SKM-1 treated with dmso at 0.1 percent for 144 hours (cell line): ENCODE data around the gene MAP2K6.
A peak's percentile ranks its signal among the peaks of the same experiment; 100 is the strongest.

Source experiments
- DNase-seq: peaks from one replicate; lab custom pipeline; 2025; ENCODE audit not compliant: unreplicated experiment; lab: John Stamatoyannopoulos, UW

The MAP2K6 gene

DNA sequence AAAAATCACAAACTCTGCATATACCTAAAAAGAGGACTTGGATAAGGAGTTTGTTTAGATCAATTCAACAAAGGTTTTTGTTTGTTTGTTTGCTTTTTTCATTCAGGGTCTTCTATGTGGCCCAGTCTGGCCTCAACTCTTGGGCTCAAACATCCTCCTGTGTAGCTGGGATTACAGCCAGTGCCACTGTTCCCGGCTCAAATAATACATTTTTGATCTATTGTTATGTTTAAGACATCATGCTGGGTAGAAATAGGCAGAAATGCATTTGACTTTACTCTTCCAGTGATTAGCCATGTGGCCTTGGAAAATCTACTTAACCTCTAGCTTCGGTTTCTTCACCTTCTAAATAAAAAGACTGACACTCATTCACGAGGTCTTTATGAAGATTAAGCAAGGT lies 11.5 kb downstream of the MAP2K6 start:
- DNase-seq, result no peak

DNA sequence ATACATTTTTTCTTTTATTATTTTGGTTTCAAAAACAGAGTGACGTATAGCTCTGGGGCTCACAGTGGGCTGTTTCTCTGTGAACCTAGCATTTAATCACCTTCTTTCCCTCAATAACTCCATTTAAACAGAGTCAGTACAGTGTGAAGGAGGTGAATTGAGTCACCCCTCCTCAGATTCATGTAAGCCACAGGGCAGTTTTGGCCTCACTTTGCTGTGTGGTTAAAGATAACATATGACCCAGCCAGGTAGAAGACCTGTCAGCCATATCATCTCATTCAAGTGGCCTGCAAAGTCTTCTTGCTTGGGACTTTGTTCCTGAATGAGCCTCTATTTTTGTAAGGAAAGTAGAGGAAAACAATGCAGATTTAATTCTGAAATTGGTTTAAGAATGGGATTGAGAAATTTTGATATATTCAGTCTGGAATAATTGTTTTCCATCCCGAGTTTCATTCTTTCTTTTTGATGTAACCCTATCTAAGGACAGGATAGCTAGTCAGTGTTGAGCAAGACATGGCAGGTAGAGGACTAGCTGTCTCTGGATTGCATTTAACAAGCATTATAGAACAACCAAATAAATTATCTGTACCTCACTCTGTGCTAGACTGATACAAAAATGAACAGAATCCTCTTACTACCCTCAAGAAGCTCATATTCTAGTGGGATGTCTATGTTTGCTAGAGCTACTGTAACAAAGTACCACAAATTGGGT lies 13.1 kb downstream of the MAP2K6 start:
- no peak for DNase-seq

DNA sequence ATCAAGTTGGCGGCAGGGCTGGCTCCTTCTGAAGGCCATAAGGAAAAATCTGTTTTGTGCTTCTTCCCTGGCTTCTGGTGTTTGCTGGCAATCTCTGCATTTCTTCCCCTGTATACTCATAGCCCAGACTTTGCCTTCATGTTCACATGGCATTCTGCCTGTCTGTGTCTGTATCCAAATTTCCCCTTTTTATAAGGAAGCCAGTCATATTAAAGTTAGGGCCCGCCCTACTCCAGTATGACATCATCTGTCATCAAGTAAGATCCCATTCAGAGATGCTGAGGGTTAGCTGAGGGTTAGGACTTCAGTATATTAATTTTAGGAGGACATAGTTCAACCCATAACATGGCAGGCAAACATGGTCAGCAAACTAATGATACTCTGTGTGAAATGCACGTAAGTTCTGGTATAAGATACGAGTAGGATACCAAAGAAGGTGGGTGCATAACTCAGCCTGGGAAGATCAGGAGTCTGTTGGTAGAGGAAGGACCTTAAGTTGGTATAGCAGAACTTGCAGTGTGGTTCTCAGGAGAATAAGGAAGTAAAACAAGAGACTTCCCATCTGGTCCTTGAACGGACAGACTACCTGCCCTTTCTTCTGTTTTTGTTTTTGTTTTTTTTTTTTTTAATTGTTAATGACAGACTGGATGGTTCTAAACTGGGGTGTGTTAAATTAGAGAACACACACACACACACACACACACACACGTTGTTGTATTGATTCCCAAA lies 13.9 kb downstream of the MAP2K6 start:
- peak; percentile 54 for DNase-seq

DNA sequence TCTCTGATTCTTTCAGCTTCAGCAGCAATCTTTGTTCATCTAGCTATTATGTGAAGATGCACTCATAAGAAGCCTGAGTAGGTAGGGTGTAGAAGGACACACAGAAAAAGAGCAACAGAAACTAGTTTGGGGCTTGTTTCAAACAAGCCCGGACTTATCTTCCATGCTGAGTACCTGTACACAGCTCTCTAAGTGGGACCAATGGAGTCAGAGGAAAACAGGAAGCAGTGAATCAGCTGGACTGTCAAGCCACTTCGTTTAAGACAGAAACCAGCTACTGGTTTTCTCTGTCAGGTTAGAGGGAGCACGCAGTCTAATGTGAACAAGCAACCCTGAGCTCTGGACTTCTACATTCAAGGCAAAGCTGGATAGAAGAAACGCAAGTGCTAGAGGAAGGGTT lies 16.0 kb downstream of the MAP2K6 start:
- no peak for DNase-seq

DNA sequence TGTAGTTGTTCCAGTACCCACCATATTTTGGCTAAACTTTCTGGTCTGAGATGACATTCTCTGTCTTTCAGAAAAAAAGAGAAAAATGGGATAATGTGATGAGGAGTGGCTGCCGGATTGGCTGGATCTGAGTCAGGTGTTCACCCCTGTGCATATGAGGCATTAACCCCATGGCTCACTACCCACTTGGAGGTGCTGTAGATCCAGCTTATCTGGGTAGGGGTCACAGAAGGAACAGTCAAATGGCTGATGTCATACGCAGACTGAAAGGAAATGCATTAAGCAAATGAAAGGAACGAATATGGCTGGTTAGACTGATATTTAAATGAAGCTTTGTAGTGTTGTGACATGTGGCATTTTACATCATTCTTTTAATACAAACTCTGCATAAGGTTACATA lies 17.3 kb downstream of the MAP2K6 start:
- DNase-seq, result no peak

DNA sequence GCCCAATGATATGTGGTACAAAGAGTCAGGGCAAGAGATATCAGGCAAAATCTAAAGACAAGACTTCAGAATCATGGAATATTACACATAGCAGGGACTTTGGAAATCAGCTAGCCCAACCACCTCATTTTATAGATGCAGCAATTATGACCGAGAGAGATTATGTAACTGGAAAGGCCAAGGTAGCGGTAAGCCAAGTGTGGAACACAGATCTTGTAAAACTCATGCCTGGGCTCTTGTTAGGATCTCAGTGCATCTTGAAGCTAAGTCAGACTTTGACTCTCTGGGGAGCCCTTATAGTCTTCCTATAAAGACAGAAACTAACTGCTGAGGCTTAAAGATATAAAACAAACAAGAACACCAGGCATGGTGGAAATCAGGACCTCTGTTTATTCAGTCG lies 18.6 kb downstream of the MAP2K6 start:
- DNase-seq, result no peak

DNA sequence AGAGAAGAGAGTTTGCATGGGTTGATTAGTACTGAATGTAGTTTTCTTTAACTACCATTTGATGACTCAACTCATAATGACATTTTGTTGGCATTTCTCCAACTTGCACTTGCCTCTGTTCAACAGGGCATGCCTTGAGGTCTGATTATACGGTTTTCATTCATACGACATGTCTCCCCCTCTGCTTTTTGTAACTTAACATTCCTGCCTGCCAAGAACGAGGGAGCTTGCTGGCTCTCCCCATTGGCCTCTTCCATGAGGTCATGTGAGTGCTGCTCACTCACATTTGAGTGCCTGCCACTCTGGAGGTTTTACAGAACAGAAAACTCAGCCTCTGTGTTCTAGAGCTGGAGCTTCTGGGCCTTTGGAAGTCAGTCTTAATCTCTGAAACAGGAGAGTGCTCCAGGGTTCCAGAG lies 19.7 kb downstream of the MAP2K6 start:
- DNase-seq, result no peak

DNA sequence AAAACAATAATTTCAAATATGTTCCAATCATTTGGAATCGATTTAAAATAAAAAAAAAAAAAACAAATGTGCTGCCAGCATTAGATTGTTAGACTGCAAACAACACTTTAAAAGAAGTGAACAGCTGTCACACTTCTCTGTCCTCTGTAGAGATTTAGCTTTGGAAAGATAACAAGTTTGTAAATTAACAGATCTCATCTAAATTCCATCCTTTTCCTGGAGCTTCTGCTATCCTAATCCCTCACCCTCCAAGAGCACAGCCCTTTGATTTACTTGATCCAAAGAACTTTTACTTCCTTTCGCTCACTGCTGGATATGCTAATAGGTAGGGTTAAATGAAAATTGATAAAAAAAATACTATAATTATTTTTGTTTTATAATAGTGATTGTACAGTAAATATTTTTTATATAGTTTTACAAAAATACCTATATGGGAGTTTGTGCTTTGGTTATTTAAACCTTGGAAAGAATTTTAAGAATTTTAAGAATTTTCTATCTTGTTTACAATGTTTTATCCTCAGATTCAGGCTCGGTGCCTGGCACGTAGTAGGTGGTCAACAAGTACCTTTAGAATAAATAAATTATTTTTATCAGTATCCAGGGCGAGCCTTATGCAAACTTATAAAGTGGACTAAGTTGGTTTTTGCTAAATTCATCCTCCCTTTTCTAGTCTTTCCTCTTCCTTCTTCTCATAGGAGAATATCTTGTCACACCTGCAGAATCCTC lies 21.6 kb downstream of the MAP2K6 start:
- no peak for DNase-seq

DNA sequence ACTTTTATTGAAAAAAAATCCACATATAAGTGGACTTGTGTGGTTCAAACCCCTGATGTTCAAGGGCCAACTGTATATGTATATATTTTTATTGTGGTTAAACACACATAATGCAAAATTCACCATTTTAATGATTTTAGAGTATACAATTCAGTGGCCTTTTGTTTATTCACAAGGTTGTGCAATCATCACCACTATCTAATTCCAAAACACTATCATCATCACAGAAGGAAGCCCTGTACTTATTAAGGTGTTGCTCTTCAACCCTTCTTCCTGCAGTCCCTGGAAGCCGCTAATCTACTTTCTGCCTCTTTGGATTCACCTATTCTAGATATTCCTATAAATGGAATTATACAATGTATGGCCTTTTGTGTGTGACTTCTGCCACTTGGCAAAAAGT lies 23.0 kb downstream of the MAP2K6 start:
- no peak for DNase-seq

DNA sequence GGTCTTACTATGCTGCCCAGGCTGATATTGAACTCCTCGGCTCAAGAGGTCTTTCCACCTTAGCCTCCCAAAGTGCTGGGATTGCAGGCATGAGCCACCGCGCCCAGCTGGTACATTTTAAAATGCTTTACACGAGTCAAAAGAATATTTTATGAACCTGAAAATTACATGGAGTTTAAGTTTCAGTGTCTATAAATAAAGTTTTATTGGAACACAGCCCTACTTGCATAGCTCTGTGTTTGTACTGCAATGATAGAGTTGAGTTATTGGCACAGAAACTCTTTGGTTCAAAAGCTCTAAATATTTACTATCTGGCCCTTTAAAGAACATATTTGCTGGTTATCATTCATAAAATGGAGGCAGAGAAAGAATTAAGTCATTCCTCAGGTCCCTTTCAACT lies 24.3 kb downstream of the MAP2K6 start:
- no peak for DNase-seq

DNA sequence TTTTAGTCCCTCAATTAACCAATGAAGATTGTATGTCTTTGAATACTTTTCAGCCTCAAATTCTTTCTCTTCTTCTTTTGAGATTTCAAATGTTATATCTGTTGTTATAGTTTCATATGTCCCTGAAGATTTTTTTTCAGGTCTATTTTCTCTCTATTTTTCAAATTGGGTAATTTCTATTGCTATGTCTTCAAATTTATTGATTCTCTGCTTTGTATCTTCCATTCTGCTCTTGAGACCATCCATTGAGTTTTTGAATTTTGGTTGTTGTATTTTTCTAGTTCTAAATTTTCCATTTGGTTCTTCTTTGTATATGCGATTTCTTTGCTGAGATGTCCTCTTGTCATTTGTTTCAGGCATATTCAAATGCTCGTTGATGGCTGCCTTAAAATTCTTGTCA lies 26.7 kb downstream of the MAP2K6 start:
- DNase-seq, result no peak

DNA sequence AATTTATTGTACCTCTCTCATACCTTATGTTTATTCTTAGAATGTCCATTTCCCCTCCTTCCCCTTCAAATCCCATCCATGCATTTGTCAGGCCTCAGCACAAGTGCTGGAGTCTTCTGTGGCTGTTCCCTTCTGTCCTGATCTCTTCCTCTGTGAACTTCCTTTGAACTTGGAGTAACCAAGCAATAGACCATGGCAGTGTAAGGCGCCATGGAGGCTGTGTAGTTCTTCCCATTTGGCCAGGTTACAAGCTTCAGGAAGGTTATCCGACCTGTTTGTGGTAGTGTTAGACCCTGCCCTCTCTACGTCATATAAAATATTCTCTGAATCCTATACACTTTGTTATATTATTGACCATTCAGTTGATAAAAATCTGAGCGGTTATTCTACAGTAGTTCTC lies 28.6 kb downstream of the MAP2K6 start:
- DNase-seq, result no peak

DNA sequence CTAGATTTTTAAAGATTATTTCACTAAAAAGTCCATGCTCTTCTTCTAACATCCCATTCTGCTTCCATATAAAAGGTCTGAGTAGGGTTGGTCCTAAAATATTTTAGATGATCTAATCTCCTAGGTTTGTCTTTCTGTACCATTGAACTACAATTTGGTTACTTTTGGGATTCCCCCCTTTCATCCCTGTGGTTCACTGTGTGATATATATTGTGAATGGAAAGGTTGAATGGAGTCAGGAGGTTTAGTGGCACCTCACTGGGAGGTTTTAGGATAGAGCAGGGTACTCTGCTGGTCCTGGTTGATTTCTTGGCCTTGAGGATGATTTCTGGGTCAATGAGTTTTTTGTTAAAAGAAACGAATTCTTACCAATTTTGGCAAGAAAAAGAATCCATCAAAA lies 29.5 kb downstream of the MAP2K6 start:
- DNase-seq, result no peak

DNA sequence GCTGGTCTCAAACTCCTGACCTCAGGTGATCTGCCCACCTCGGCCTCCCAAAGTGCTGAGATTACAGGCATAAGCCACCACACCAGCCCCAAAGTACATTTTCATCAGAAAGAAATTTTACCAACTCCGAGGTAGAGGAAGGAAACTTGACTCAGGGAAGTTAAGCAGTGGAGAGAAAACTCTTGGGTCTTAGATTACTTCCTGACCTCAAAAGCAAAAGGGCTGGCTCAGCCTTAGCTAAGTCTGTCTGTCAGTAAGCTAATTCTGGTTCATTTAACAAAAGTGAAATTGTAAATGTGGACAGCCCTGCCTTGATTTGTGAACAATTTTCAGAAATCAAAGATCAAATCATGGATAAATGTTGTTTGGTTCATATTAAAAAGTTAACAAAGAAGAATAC lies 30.6 kb downstream of the MAP2K6 start:
- DNase-seq, result no peak

DNA sequence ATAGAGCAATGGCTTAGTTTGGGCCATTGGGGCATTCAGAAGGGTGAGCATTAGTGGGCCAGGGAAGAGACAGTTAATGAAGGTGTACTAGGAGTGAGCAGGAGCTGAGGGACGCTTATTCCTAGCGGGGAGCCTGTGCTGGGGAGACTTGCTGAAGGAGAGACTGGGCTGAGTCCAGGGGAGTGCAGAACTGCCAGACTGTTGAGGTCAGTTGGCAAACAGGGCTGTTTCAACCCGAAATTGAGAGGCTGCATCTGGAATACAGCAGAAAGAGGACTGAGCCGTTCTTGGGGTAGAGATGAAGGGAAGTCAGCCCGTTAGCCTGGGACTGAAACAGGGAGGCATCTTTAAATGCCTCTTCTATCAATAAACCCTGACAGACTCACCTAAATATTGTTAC lies 33.2 kb downstream of the MAP2K6 start:
- DNase-seq, result no peak

DNA sequence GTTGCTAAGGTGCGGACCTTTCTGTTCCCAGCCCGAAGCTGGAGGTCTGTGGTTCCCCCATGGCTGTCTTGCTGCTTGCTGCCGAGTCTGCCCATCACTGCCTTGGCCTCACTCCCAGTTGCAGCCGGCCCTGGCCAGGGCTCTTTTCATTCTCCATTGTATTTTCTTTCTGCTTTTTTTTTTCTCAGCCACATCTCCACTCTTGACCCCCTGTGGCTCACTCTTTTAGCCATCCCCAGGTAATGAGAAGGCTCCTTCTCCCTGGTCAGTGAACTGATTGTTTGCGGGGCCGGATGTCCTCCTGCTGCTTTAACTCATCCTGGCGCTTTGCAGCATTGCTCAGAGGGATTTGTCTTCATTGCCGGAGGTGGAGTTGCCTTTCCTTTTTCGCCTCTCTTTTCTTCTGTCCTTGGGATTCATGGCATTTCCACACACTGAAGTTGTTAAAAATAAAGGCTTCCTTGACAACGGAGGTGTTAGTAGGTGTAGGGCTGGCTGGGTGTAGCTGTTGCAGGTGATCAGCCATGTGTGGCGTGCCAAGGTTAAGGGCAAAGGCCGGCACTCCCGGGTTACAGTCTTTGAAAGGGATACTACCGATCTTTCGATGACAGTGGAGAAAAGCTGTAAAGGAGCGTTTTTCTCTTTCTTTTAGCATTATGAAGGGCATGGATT lies 34.1 kb downstream of the MAP2K6 start:
- no peak for DNase-seq

DNA sequence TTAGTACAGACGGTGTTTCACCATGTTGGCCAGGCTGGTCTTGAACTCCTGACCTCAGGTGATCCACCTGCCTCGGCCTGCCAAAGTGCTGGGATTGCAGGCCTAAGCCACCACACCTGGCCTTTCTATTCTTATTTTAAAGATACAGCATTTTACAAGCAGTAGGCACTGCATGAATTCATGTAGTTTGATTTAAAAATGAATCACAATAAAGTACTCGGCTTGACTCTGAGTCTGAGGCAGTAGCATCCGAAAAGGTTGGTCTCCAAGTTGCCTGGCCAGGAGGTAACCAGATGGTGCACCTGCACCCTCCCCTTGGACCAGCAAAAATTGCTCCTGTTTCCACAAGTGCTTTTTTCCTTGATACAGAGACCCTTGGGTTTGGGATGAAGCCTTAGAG lies 35.6 kb downstream of the MAP2K6 start:
- no peak for DNase-seq

DNA sequence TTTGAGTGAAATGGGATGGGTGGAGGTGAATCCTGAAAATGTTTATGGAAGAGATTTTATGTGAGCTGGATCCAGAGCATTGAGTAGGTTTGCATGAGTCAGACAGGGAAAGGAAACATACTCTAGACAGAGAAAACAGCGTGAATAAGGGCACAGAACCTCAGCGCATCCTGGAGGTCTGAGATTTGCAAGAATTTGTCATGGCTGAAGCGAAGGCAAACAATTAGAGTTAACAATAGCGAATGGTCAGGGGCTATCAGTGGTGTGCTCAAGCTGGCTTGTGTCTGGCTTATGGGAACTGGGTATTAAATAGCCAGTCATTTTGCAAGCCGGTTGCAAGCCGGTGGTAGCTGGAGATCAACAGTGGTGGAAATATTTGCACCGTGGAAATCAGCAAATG lies 36.4 kb downstream of the MAP2K6 start:
- no peak for DNase-seq

DNA sequence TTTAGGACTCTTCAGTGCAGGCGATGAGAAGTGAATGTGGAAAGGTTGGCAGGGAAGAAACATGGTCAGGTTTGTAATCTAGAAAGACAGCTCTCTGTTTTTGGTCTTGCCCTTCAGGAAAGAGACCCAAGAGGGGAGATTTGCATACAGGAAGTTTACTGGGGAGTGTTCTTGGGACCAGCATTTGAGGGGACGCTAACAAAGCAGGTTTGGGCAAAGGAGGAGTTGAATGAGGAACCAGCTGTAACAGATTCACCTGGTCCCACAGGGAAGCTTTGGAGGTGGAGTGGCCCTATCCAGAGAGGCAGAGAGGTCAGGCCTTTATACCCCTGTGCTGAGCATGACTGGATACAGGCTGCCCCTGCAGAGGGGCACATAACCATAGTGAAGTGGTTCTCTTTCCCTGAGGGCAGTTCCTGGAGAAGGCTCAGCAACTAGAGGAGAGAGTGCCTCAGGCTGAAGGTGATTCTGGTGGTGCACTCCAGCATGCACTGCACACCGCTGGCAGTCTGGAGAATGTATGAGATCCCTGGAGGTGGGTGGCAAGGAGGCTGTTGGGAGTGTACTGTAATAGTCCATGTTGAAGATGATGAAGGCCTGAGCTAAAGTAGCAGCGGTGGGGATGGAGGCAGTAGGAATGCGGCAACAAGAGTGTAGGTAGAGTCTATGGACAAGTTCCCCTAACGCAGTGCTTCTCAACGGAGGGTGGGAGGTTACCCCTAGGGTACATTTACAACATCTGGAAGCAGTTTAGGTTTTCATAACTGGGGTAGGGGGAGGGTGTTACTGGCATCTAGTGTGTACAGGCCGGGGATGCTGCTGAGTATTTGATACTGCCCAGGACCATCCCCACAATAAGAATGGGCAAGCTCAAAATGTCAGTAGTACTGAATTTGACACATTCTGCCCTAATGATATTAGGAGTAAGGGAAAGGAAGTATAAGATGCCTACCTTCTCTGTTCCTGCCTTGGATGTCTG lies 37.2 kb downstream of the MAP2K6 start:
- DNase-seq, result no peak

DNA sequence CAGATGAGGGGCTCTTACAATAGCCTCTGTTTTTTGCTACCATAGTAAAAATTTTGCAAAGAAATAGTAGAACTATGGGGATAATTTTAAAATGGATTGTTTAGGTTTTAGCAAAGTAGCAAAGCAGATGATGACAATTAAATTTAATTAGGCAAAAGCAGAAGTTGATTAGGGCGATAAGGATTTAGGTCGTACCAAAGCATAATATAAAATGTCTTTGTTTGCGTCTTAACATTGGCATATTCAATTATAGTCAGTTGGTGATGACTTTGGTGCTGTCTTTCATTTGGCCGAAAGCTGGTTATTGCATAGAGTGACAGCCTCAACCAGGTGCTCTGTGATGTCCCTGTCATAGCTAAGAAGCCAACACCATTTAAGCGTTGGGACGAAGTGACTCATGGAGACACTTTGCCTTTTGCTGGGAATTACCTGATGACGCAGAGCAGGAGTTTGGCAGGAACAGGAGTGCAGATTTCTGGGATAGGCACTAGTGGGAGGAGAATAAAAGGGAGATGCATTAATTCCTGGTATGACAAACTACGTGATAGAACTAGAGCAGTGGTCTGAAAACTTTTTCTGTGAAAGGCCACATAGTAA lies 38.3 kb downstream of the MAP2K6 start:
- DNase-seq, result no peak
